OCI-LY1 (cell line): ENCODE measurements around the gene SLC15A4.

Experiments
- EZH2 ChIP-seq: fragments of 200-600 bp; sonication (generic), shearing (Covaris generic); IDR thresholded peaks from 2 replicates; pipeline ENCODE4 v1.8.0; 2017; ENCODE audit warnings: borderline replicate concordance, mixed run types, mild to moderate bottlenecking, antibody characterized with exemption, low read length, moderate library complexity, mixed read lengths
- TF ChIP-seq, protein P1 (sequence below): fragments of 200-600 bp; sonication (generic), shearing (Covaris generic); IDR thresholded peaks from 2 replicates; pipeline ENCODE4 v1.5.1; 2017; ENCODE audit warnings: mild to moderate bottlenecking, antibody characterized with exemption, low read length, moderate library complexity, mixed read lengths

GRCh38 chr12:128864516-128865186 lies 40.9 kb upstream of the SLC15A4 start:
- no peak for TF ChIP-seq EZH2
- TF ChIP-seq, protein P1, sequence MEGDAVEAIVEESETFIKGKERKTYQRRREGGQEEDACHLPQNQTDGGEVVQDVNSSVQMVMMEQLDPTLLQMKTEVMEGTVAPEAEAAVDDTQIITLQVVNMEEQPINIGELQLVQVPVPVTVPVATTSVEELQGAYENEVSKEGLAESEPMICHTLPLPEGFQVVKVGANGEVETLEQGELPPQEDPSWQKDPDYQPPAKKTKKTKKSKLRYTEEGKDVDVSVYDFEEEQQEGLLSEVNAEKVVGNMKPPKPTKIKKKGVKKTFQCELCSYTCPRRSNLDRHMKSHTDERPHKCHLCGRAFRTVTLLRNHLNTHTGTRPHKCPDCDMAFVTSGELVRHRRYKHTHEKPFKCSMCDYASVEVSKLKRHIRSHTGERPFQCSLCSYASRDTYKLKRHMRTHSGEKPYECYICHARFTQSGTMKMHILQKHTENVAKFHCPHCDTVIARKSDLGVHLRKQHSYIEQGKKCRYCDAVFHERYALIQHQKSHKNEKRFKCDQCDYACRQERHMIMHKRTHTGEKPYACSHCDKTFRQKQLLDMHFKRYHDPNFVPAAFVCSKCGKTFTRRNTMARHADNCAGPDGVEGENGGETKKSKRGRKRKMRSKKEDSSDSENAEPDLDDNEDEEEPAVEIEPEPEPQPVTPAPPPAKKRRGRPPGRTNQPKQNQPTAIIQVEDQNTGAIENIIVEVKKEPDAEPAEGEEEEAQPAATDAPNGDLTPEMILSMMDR: no peak
